Neuron (in vitro differentiated cells): Measurements from ENCODE around the gene TMEM8B.

Source experiments
- H2AFZ ChIP-seq: one replicate; pipeline ENCODE4 v1.6.1; 2013; ENCODE audit warnings: low read depth, mild to moderate bottlenecking, inconsistent platforms, low read length, moderate library complexity
- H3K27me3 ChIP-seq: one replicate; pipeline ENCODE4 v1.6.1; 2013; ENCODE audit warnings: low read length; ENCODE audit not compliant: insufficient read depth
- H3K36me3 ChIP-seq: one replicate; pipeline ENCODE4 v1.6.1; 2013; ENCODE audit warnings: low read length; ENCODE audit not compliant: insufficient read depth
- H3K4me1 ChIP-seq: one replicate; pipeline ENCODE4 v1.6.1; 2013; ENCODE audit warnings: low read length; ENCODE audit not compliant: insufficient read depth
- H3K4me3 ChIP-seq: 2 replicates; pipeline ENCODE4 v1.5.1; 2013; ENCODE audit warnings: mild to moderate bottlenecking, low read length, moderate library complexity
- H3K9me3 ChIP-seq: one replicate; pipeline ENCODE4 v1.6.1; 2013; ENCODE audit warnings: low read length

TMEM8B gene

DNA sequence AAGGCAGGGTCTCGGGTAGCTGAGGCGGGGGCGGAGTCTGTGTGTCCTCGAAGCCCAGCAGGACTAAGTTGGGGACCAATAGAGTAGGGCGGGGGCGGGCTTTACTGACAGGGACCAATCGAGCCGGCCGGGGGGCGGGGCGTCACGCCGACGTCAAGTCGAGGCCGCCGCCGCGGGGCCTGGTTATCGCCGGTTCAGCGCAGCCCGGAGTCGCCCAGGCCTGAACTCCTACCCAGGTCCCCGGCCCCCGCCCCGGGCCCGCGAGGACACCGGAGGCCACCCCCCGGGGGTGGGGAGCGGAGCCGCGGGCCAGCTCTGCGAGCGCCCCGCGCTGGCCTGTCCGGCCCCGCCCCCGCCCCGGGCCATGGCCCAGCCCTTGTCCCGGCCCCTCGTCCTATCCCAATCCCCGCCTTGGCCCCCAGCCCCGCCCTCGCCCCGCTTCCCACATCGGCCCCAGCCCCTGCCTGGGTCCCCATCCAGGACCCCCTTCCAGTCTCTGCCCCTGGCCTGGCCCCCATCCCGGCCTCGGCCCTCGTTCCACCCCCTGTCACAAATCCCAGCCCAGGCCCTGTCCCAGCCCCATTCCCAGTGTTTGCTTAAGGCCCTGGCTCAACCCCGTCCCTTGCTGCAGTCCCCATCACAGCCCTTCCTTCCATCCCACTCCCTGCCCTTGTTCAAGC is at the start of gene TMEM8B:
Gene TMEM8B (plus strand): TSS at position 145 of the 680 bp plus-strand sequence. CDS start 220 bp downstream, at position 365.
- peak within 1 kb of the TSS; percentile 74 for H2AFZ ChIP-seq
- peak within 1 kb of the TSS; percentile 66 for H3K4me3 ChIP-seq
- no peaks in the 10 kb centered on the region for H3K27me3 ChIP-seq
- peaks cover 23% of the 10 kb centered on the region for H3K4me1 ChIP-seq
- H3K36me3 ChIP-seq = no peaks in the 10 kb centered on the region
- no peaks in the 10 kb centered on the region for H3K9me3 ChIP-seq

- Histone ChIP-seq H3K27me3 (no peaks in the 10 kb centered on the region), H3K4me3 (no peak overlapping the region), H2AFZ (no peak overlapping the region), H3K36me3 (no peaks in the 10 kb centered on the region), H3K4me1 (peaks cover under 1% of the 10 kb centered on the region), H3K9me3 (no peaks in the 10 kb centered on the region)
Observed at GRCh38 chr9:35781066-35781465, 48.0 kb upstream of the TMEM8B start.

GRCh38 chr9:35783418-35783817 is 45.6 kb upstream of the TMEM8B start:
- no peaks in the 10 kb centered on the region for H3K9me3 ChIP-seq
- no peak overlapping the region for H3K4me3 ChIP-seq
- no peaks in the 10 kb centered on the region for H3K36me3 ChIP-seq
- no peak overlapping the region for H2AFZ ChIP-seq
- no peaks in the 10 kb centered on the region for H3K27me3 ChIP-seq
- H3K4me1 ChIP-seq = no peaks in the 10 kb centered on the region

DNA sequence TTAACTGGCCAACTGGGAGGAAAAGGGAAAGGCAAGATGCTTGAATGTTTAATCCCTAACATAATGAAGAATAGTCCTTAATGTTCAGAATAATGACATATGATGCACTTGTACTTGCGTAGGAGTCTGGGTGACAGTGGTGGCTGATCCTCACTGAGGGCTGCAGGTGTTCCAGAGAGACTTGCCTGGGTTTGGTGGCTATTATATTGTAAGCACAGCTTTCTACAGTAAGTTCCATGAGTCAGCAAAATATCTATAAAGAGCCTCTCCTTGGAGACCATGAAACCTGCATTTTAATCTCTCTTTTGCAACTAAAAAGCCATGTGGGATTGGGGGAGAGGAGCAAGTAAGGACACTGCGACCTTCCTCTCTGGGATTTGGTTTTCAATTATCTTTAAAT is 39.5 kb upstream of the TMEM8B start:
- no peaks in the 10 kb centered on the region for H3K9me3 ChIP-seq

DNA sequence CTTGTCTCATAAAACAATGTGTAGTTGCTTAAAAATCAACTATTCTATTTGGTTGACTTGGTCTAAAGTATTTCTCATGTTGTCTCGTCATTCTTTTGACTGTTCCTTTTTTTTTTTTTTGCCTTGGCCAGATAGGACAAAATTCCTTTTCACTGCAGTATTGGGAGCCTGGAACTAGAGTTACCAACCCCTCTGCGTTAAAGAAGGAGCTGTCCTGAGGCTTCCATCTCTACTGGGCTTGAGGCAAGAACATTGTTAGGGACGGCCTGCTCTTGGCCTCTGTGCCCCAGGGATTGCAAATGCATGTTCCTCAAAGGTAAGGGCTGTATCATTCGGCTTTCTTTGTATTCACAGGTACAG is 39.0 kb upstream of the TMEM8B start:
- peaks cover 7% of the 10 kb centered on the region for H3K4me1 ChIP-seq
- H3K9me3 ChIP-seq = no peaks in the 10 kb centered on the region
- H3K36me3 ChIP-seq = no peaks in the 10 kb centered on the region
- no peak overlapping the region for H2AFZ ChIP-seq
- peaks cover 3% of the 10 kb centered on the region for H3K27me3 ChIP-seq
- no peak overlapping the region for H3K4me3 ChIP-seq

More for the DNA sequence above, 39.5 kb upstream of the TMEM8B start:
- Histone ChIP-seq H3K27me3 (peaks cover 3% of the 10 kb centered on the region), H3K36me3 (no peaks in the 10 kb centered on the region), H3K4me1 (peaks cover 7% of the 10 kb centered on the region), H2AFZ (no peak overlapping the region), H3K4me3 (no peak overlapping the region)

DNA sequence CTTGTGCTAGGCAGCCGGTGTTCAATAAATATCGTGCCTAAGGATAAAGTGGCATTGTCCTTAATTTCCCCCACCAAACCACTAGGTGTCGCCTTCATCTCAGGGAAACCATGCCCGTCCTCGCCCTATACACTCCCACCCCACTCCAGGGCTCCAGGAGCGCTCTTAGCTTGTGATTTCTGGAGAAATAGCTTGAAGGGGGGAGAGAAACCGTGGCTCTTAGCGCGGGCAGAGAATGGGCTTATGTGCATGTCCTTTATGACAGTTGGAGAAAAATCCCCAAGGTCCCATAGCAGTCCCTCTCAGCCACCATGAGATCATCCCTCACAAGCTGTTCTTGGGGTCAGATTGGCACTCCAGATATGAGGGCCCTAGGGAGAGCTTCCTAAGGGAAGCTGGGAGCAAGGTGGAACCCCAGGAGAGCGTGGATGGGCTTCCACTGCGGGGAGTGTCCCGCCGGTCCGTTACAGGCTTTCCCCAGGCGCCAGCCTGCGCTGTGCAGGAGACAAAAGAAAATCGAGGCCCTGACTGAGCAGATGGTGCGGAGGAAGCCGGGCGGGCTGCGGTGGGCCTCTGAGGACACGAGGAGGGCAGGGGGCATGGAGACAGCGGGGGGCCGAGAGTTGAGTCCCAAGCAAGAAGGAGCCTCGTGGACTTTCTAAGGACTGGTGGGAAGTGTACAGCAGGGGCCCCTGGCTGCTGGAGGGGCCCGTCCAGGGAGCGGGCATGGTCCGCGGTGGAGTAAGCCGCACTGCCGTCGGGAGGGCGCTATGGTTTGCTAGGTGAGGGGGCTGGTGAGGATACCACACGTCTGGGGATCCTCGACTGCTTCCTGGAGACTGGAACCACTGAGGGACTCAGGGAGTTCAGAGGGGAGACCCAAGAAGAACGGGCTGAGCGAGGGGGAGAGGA is 38.4 kb upstream of the TMEM8B start:
- Histone ChIP-seq H3K4me3 (no peak overlapping the region), H3K9me3 (no peaks in the 10 kb centered on the region), H2AFZ (peak overlapping the region; percentile 10), H3K27me3 (peaks cover 3% of the 10 kb centered on the region), H3K36me3 (no peaks in the 10 kb centered on the region), H3K4me1 (peaks cover 7% of the 10 kb centered on the region)

GRCh38 chr9:35791297-35791921 is 37.6 kb upstream of the TMEM8B start, which contains the start of gene NPR2:
Gene NPR2, plus strand, starts transcription at chr9:35791591. Its CDS starts 818 bp downstream, at chr9:35792409.
- Histone ChIP-seq H3K9me3 (no peaks in the 10 kb centered on the region), H2AFZ (peak within 1 kb of the TSS; percentile 10), H3K4me1 (peaks cover 7% of the 10 kb centered on the region), H3K36me3 (no peaks in the 10 kb centered on the region), H3K4me3 (no peak within 1 kb of the TSS), H3K27me3 (peaks cover 3% of the 10 kb centered on the region)

DNA sequence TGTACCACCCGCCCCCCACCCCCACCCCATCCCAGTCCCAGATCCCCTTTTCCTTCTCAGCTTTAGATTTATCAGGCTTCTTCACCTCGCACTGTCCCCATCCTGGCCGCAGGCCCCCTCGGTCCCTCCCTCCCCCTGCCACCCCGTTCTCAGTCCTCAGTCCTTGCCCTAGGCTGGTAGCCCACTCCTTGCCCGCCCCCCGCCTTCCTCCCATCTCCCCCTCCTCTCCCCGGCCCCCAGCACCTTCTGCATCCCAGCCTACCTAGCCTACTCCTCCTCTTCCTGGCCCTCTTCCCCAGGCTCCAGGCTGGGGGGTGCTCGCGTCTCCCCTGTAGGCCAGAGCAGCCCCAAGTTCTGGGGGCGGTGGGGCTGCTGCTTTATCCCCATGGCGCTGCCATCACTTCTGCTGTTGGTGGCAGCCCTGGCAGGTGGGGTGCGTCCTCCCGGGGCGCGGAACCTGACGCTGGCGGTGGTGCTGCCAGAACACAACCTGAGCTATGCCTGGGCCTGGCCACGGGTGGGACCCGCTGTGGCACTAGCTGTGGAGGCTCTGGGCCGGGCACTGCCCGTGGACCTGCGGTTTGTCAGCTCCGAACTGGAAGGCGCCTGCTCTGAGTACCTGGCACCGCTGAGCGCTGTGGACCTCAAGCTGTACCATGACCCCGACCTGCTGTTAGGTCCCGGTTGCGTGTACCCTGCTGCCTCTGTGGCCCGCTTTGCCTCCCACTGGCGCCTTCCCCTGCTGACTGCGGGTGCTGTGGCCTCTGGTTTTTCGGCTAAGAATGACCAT is 36.8 kb upstream of the TMEM8B start:
- no peak overlapping the region for H3K4me3 ChIP-seq
- H2AFZ ChIP-seq = no peak overlapping the region
- no peaks in the 10 kb centered on the region for H3K36me3 ChIP-seq
- peaks cover 6% of the 10 kb centered on the region for H3K27me3 ChIP-seq
- H3K9me3 ChIP-seq = no peaks in the 10 kb centered on the region
- peaks cover 7% of the 10 kb centered on the region for H3K4me1 ChIP-seq

DNA sequence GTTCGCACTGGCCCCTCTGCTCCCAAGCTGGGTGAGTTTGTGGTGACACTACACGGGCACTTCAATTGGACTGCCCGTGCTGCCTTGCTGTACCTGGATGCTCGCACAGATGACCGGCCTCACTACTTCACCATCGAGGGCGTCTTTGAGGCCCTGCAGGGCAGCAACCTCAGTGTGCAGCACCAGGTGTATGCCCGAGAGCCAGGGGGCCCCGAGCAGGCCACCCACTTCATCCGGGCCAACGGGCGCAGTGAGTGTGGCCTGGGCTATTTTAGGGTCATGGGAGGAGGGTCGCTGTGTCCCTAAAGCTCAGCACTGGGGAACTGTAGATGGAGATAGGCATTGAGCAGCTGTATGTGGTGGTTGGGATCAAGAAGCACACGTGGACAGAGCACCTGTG is 36.2 kb upstream of the TMEM8B start:
- Histone ChIP-seq H3K4me1 (peaks cover 7% of the 10 kb centered on the region), H3K4me3 (no peak overlapping the region), H3K27me3 (peaks cover 6% of the 10 kb centered on the region), H2AFZ (no peak overlapping the region), H3K36me3 (no peaks in the 10 kb centered on the region), H3K9me3 (no peaks in the 10 kb centered on the region)

DNA sequence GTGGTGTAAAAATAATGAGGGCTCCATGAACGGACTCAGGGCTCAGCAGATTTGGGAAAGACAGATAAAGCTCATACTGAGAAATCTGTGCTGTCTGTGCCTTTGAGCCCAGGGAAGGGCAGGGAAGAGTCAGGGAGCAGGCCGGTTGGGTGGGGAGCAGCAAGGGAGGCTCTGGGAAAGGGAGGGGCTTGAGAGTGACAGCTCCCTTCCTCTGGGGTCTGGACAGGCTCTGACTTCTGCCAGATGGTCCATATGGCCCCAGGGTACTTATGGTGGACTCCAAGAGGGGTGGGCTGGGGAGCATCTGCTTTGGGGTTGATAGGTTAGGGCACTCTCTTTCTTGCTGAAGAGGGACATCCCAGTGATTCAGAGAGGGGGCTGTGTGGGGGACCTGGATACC is 35.6 kb upstream of the TMEM8B start:
- Histone ChIP-seq H3K4me1 (peaks cover 7% of the 10 kb centered on the region), H2AFZ (no peak overlapping the region), H3K9me3 (no peaks in the 10 kb centered on the region), H3K36me3 (no peaks in the 10 kb centered on the region), H3K4me3 (no peak overlapping the region), H3K27me3 (peaks cover 6% of the 10 kb centered on the region)

GRCh38 chr9:35795695-35796094 is 33.3 kb upstream of the TMEM8B start:
- no peaks in the 10 kb centered on the region for H3K9me3 ChIP-seq
- H3K36me3 ChIP-seq = no peaks in the 10 kb centered on the region
- H3K4me1 ChIP-seq = no peaks in the 10 kb centered on the region
- no peak overlapping the region for H2AFZ ChIP-seq
- H3K4me3 ChIP-seq = no peak overlapping the region
- peaks cover 9% of the 10 kb centered on the region for H3K27me3 ChIP-seq

- peaks cover 19% of the 10 kb centered on the region for H3K27me3 ChIP-seq
- H3K4me1 ChIP-seq = no peaks in the 10 kb centered on the region
- no peaks in the 10 kb centered on the region for H3K9me3 ChIP-seq
- H3K4me3 ChIP-seq = no peak overlapping the region
- H3K36me3 ChIP-seq = no peaks in the 10 kb centered on the region
- H2AFZ ChIP-seq = no peak overlapping the region
Observed at GRCh38 chr9:35797311-35798109, 31.5 kb upstream of the TMEM8B start.
